Adrenal gland (tissue), 12 donors: ENCODE results near the gene PSME1. TPM values are rescaled to one million over a fixed set of nuclear protein-coding genes. Genes with fewer than 3 reads are reported as not detected.

Experiments
- DNase-seq, 7 donors: peaks; one replicate each; pipeline ENCODE4 v3.0.0-alpha.2; 2019 to 2020
- H3K27ac ChIP-seq, 5 donors: fragments of 200-600 bp; sonication (generic) in 4 of 5; 1 replicate in 3 of 5; 2 replicates in 2 of 5; pipeline versions ENCODE4 v1.5.1 to v1.8.0; 2016 to 2020; ENCODE audit warnings: mild to moderate bottlenecking in 1 of 5
- H3K27me3 ChIP-seq: fragments of 200-600 bp; 2 replicates; pipeline ENCODE4 v1.8.0; 2021
- H3K36me3 ChIP-seq, 2 donors: fragments of 200-600 bp; replicated peaks in 1 of 2; 1 replicate in 1 of 2; 2 replicates in 1 of 2; pipeline versions ENCODE4 v1.5.1 to v1.8.0; 2018 to 2022
- H3K4me1 ChIP-seq, 2 donors: fragments of 200-600 bp; replicated peaks in 1 of 2; 1 replicate in 1 of 2; 2 replicates in 1 of 2; pipeline versions ENCODE4 v1.5.1 to v1.8.0; 2018 to 2021
- H3K4me3 ChIP-seq, 4 donors: fragments of 200-600 bp; sonication (generic) in 3 of 4; one replicate each; pipeline ENCODE4 v1.5.1; 2016 to 2018
- H3K9me3 ChIP-seq, 3 donors: fragments of 200-600 bp; sonication (generic) in 1 of 3; replicated peaks in 1 of 3; 1 replicate in 2 of 3; 2 replicates in 1 of 3; pipeline versions ENCODE4 v1.5.1 to v1.8.0; 2016 to 2021
- POLR2A ChIP-seq, 2 donors: fragments of 450-650 bp; IDR thresholded peaks; one replicate each; pipeline ENCODE4 v1.6.1; 2017; ENCODE audit warnings: antibody characterized with exemption in 2 of 2, mild to moderate bottlenecking in 2 of 2, moderate library complexity in 1 of 2
- WGBS, 4 donors: extraction: QIAGEN DNeasy Blood & Tissue Kit in 2 of 4; methylation state at CpG; one replicate each; pipeline versions ENCODE4 v1.1.5 to v1.1.7; 2013 to 2017; 5-methylcytosine and 5-hydroxymethylcytosine counted together
- intact Hi-C, 2 donors: fragments of 100-400 bp; cut with DNase I; formaldehyde crosslinking; loops; one replicate each; pipeline versions ENCODE4 v1.14.1 to v1.15.0; 2022 to 2023
- polyA plus RNA-seq, 3 donors: library from polyadenylated mRNA; stranded (reverse); fragments of 200-250 nt in 2 of 3; fragments of 350-450 nt in 1 of 3; fragmentation: Illumina TruSeq in 1 of 3; extraction: RNeasy Lipid Tissue Mini Kit (QIAGEN cat#74804) in 1 of 3; gene quantifications; one replicate each; pipeline ENCODE4 v1.2.3, GENCODE V29; 2013 to 2014
- total RNA-seq, 9 donors: library from RNA; depleted of rRNA in 4 of 9; stranded (reverse); fragments of >200 nt in 4 of 9; fragments of 120-200 nt in 1 of 9; fragmentation: NEBNext Ultra II Directional in 1 of 9; extraction: Animal tissue kit (Norgen Biotek cat#: 25700) in 1 of 9; gene quantifications; one replicate each; pipeline versions ENCODE4 v1.1.0 to v1.2.4, GENCODE V29; 2013 to 2023
- TF ChIP-seq, protein P1 (sequence below), 6 experiments: fragments of 450-650 bp in 4 of 6; fragments of 200-600 bp in 2 of 6; sonication (generic) in 1 of 6; IDR thresholded peaks; 1 replicate in 5 of 6; 2 replicates in 1 of 6; pipeline versions ENCODE4 v1.5.1 to v1.8.0; 2016 to 2021; ENCODE audit warnings: antibody characterized with exemption in 6 of 6, mild to moderate bottlenecking in 2 of 6, moderate library complexity in 1 of 6
- donor health status: healthy with polysubstance abuse.
- donor health status: Bipolar disorder and iron deficiency.
- donor health status: DM: yes; HTN: yes; CAD: no.
- donor health status: DM: no; HTN: no; CAD: no.
- donor health status: DM: no; HTN: no; CAD: no.
- donor health status: DM: yes; HTN: yes; CAD: no.

The PSME1 gene
- total and polyA plus RNA-seq, 12 donors: 205 to 386 (median 283) TPM

DNA sequence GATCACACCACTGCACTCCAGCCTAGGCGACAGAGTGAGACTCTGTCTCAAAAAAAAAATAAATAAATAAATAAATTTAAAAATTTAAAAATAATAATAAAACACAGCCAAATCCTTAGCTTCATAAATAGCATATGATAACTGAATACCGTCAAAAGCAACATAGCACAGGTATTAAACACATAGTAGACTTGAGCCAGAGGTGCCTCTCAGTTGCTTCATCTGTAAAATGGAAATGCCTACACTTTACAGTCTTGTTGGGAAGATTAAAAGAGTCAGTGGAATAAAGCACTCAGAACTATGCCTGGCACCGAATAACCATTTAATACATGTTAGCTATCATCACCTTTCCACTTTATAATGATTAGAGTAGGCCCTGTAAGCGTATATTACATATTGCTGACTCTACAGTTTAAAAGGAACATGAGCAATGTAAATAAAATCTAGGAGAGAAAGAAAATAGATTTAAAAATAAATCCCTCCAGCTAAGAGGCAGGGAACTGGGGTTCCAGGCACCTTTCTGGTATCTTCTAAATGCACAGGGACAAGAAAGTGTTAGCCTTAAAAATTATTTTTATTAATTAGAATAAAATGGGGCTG, 29.2 kb upstream of the PSME1 start:
- Histone ChIP-seq H3K27ac (no peak overlapping the region), H3K9me3 (no peaks in the 10 kb centered on the region), H3K4me3 (no peak overlapping the region), H3K27me3 (no peaks in the 10 kb centered on the region), H3K4me1 (peaks cover 0 to 20% of the 10 kb centered on the region in 2 donors), H3K36me3 (no peaks in the 10 kb centered on the region)
- no peak for TF ChIP-seq POLR2A (IDR thresholded peaks at IDR 0.05)
- TF ChIP-seq, protein P1, sequence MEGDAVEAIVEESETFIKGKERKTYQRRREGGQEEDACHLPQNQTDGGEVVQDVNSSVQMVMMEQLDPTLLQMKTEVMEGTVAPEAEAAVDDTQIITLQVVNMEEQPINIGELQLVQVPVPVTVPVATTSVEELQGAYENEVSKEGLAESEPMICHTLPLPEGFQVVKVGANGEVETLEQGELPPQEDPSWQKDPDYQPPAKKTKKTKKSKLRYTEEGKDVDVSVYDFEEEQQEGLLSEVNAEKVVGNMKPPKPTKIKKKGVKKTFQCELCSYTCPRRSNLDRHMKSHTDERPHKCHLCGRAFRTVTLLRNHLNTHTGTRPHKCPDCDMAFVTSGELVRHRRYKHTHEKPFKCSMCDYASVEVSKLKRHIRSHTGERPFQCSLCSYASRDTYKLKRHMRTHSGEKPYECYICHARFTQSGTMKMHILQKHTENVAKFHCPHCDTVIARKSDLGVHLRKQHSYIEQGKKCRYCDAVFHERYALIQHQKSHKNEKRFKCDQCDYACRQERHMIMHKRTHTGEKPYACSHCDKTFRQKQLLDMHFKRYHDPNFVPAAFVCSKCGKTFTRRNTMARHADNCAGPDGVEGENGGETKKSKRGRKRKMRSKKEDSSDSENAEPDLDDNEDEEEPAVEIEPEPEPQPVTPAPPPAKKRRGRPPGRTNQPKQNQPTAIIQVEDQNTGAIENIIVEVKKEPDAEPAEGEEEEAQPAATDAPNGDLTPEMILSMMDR (IDR thresholded peaks at IDR 0.05): no peak
- no peak for DNase-seq
- WGBS, 4 donors: 91 to 94% (median 92%) methylated on average over 4 of the region's 4 CpGs
- intact Hi-C loops: no loop called here

DNA sequence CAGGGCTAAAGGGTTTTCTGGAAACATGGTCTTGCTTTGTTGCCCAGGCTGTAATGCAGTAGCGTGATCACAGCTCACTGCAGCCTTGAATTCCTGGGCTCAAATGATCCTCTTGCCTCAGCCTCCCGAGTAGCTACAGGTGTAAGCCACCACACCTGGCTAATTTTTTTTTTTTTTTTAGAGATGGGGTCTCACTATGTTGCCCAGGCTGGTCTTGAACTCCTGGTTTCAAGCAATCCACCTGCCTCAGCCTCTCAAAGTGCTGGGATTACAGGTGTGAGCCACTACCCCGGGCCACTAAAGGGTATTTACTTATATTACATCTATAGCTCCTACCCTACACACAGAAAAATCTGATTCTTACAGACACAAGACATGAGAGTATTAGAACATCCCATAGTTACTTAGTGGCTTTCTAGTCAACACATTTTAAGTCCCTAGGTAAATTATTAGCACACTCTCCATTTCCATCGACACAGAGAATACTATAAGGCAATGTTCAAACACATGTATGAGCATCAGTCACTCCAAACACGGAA, 27.6 kb upstream of the PSME1 start:
- Histone ChIP-seq H3K4me1 (peaks cover 2 to 20% of the 10 kb centered on the region in 2 donors), H3K9me3 (no peaks in the 10 kb centered on the region), H3K27me3 (no peaks in the 10 kb centered on the region), H3K36me3 (no peaks in the 10 kb centered on the region), H3K27ac (peak overlapping the region in 2 of 5 donors; percentile 9 to 78), H3K4me3 (no peak overlapping the region)
- no peak for DNase-seq
- intact Hi-C loops: no loop called here
- TF ChIP-seq POLR2A (IDR thresholded peaks at IDR 0.05): no peak
- TF ChIP-seq, protein P1 (IDR thresholded peaks at IDR 0.05): no peak
- WGBS, 4 donors: 36 to 48% (median 42%) methylated on average over 5 of the region's 5 CpGs

DNA sequence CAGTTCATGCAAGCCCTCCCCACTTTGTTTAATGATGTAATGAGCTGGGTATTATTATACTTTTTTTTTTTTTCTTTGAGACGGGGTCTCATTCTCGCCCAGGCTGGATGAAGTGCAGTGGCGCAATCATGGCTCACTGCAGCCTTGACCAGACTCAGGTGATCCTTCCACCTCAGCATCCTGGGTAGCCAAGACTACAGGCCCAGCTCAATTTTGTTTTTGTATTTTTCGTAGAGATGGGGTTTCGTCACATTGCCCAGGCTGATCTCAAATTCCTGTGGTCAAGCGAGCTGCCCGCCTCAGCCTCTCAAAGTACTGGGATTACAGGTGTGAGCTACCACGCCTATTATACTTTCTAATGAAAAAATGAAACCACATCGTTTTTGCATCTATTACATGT, 25.9 kb upstream of the PSME1 start:
- DNase-seq: no peak
- Histone ChIP-seq H3K27ac (no peak overlapping the region), H3K9me3 (no peaks in the 10 kb centered on the region), H3K27me3 (no peaks in the 10 kb centered on the region), H3K4me3 (no peak overlapping the region), H3K36me3 (no peaks in the 10 kb centered on the region), H3K4me1 (peaks cover 5 to 20% of the 10 kb centered on the region in 2 donors)
- TF ChIP-seq, protein P1 (IDR thresholded peaks at IDR 0.05): no peak
- TF ChIP-seq POLR2A (IDR thresholded peaks at IDR 0.05): no peak
- intact Hi-C loops: no loop called here
- WGBS, 4 donors: 81 to 86% (median 86%) methylated on average over 9 of the region's 9 CpGs

DNA sequence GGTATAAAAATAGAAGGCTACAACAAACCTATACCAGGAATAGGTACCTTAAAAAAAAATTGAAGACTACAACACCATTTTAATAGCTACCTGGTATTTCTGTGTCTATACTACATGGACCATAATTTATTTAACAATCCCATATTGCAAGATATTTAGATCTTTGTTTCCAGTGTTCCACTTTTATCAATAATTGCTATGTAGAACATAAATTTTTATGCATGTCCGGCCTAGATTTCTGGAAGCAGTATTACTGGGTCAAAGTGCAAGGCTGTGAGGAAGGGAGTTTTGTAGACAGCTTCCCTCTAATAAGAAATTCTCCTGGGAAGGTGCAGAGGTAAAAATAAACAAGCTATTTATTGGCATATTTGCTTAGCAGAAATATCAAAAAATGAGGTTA, 25.5 kb upstream of the PSME1 start:
- Histone ChIP-seq H3K4me3 (no peak overlapping the region), H3K36me3 (no peaks in the 10 kb centered on the region), H3K4me1 (peaks cover 7 to 21% of the 10 kb centered on the region in 2 donors), H3K27ac (no peak overlapping the region), H3K27me3 (no peaks in the 10 kb centered on the region), H3K9me3 (no peaks in the 10 kb centered on the region)
- DNase-seq: no peak
- intact Hi-C loops: no loop called here
- TF ChIP-seq, protein P1 (IDR thresholded peaks at IDR 0.05): no peak
- no peak for TF ChIP-seq POLR2A (IDR thresholded peaks at IDR 0.05)
- whole genome bisulfite sequencing, 4 donors: 26 to 40% (median 34%) methylated on average over 1 of the region's 1 CpG
